DND-41 (cell line): Measurements from ENCODE around the gene TRMT11.

ENCODE experiments used
- ATAC-seq: fragments of 200-7000 bp; cut with Tn5 transposase; 3 replicates; pipeline ENCODE4 v1.9.1; 2021; ENCODE audit warnings: low read depth; ENCODE audit not compliant: insufficient read depth
- DNase-seq: peaks from one replicate; pipeline ENCODE4 v3.0.0-alpha.2; 2020
- H2AFZ ChIP-seq: 2 replicates; pipeline ENCODE4 v1.6.0; 2012; ENCODE audit warnings: low read depth, low read length
- H3K27ac ChIP-seq: 2 replicates; pipeline ENCODE4 v1.5.1; 2012; ENCODE audit warnings: low read length, inconsistent platforms
- H3K27me3 ChIP-seq: fragments of 200-600 bp; sonication (generic); 2 replicates; pipeline ENCODE4 v1.6.0; 2012; ENCODE audit warnings: low read length, mild to moderate bottlenecking, inconsistent platforms; ENCODE audit not compliant: insufficient read depth, poor library complexity
- H3K36me3 ChIP-seq: 2 replicates; pipeline ENCODE4 v1.5.1; 2012; ENCODE audit warnings: low read length, inconsistent platforms; ENCODE audit not compliant: insufficient read depth
- H3K4me1 ChIP-seq: 2 replicates; pipeline ENCODE4 v1.5.1; 2012; ENCODE audit warnings: mild to moderate bottlenecking, low read length; ENCODE audit not compliant: insufficient read depth
- H3K4me2 ChIP-seq: 2 replicates; pipeline ENCODE4 v1.6.0; 2012; ENCODE audit warnings: mild to moderate bottlenecking, moderate library complexity, low read length, inconsistent platforms; ENCODE audit not compliant: insufficient read depth
- H3K4me3 ChIP-seq, 2 experiments: fragments of 200-600 bp in 1 of 2; shearing (Covaris generic) in 1 of 2; 2 replicates each; pipeline ENCODE4 v1.5.1; 2012 to 2016; ENCODE audit warnings: inconsistent platforms in 2 of 2, low read length in 2 of 2, mild to moderate bottlenecking in 2 of 2, low read depth in 1 of 2, moderate library complexity in 1 of 2
- H3K79me2 ChIP-seq: 2 replicates; pipeline ENCODE4 v1.6.0; 2012; ENCODE audit warnings: low read length, inconsistent platforms; ENCODE audit not compliant: insufficient read depth
- H3K9ac ChIP-seq: 2 replicates; pipeline ENCODE4 v1.6.0; 2012; ENCODE audit warnings: low read depth, mild to moderate bottlenecking, inconsistent platforms, low read length, moderate library complexity
- H3K9me3 ChIP-seq: 2 replicates; pipeline ENCODE4 v1.5.1; 2012; ENCODE audit warnings: low read length, moderate library complexity, mild to moderate bottlenecking, inconsistent platforms; ENCODE audit not compliant: insufficient read depth, severe bottlenecking
- H4K20me1 ChIP-seq: 2 replicates; pipeline ENCODE4 v1.6.0; 2012; ENCODE audit warnings: low read length; ENCODE audit not compliant: insufficient read depth
- CTCF ChIP-seq: IDR thresholded peaks from 2 replicates; pipeline ENCODE4 v1.5.1; 2012; ENCODE audit warnings: borderline replicate concordance, low read length, moderate library complexity, mild to moderate bottlenecking; ENCODE audit not compliant: poor library complexity, severe bottlenecking; ENCODE audit errors: extremely low read depth
- EZH2 ChIP-seq: IDR thresholded peaks from 3 replicates; pipeline ENCODE4 v1.6.1; 2012; ENCODE audit warnings: borderline replicate concordance, low read depth, mild to moderate bottlenecking, moderate library complexity, low read length, inconsistent platforms; ENCODE audit not compliant: severe bottlenecking

Gene TRMT11

GRCh38 chr6:125940247-125941041 lies 45.9 kb upstream of the TRMT11 start:
- Histone ChIP-seq H3K36me3 (no peaks in the 10 kb centered on the region), H3K4me2 (no peak overlapping the region), H3K27ac (no peak overlapping the region), H3K27me3 (peaks cover 8% of the 10 kb centered on the region), H3K79me2 (no peaks in the 10 kb centered on the region), H3K9ac (no peak overlapping the region), H3K4me1 (no peaks in the 10 kb centered on the region), H2AFZ (no peak overlapping the region), H4K20me1 (no peaks in the 10 kb centered on the region), H3K4me3 (no peak overlapping the region), H3K9me3 (no peaks in the 10 kb centered on the region)
- ATAC-seq, result no peak
- TF ChIP-seq EZH2, result no peak
- no peak for TF ChIP-seq CTCF
- DNase-seq, result no peak

GRCh38 chr6:125942672-125943527 lies 43.4 kb upstream of the TRMT11 start:
- H3K4me1 ChIP-seq, result no peaks in the 10 kb centered on the region
- no peak overlapping the region for H3K27ac ChIP-seq
- H3K9ac ChIP-seq, result no peak overlapping the region

GRCh38 chr6:125943528-125944433 lies 42.6 kb upstream of the TRMT11 start:
- Histone ChIP-seq H3K27me3 (peaks cover 9% of the 10 kb centered on the region), H3K9me3 (no peaks in the 10 kb centered on the region), H3K27ac (no peak overlapping the region), H3K79me2 (no peaks in the 10 kb centered on the region), H3K4me3 (no peak overlapping the region), H3K4me1 (no peaks in the 10 kb centered on the region), H3K4me2 (no peak overlapping the region), H3K36me3 (no peaks in the 10 kb centered on the region), H3K9ac (no peak overlapping the region), H2AFZ (no peak overlapping the region), H4K20me1 (no peaks in the 10 kb centered on the region)
- TF ChIP-seq EZH2 (no peak), CTCF (no peak)
- ATAC-seq (no peak), DNase-seq (no peak)

More at GRCh38 chr6:125942672-125943527, 43.4 kb upstream of the TRMT11 start:
- DNase-seq (no peak), ATAC-seq (no peak)
- Histone ChIP-seq H3K4me2 (no peak overlapping the region), H3K4me3 (no peak overlapping the region), H4K20me1 (no peaks in the 10 kb centered on the region), H3K27me3 (peaks cover 8% of the 10 kb centered on the region), H3K9me3 (no peaks in the 10 kb centered on the region), H3K79me2 (no peaks in the 10 kb centered on the region), H3K36me3 (no peaks in the 10 kb centered on the region), H2AFZ (no peak overlapping the region)
- TF ChIP-seq EZH2 (no peak), CTCF (no peak)
